RWPE2 (cell line): ENCODE data around the gene PRMT5.
A peak's percentile ranks its signal among the peaks of the same experiment; 100 is the strongest.

Source experiments
- ATAC-seq: fragments of 200-7000 bp; cut with Tn5 transposase; 3 replicates; pipeline ENCODE4 v1.9.1; 2021; ENCODE audit warnings: low read depth
- DNase-seq: peaks from one replicate; pipeline ENCODE4 v3.0.0-alpha.2; 2020; ENCODE audit warnings: low spot score
- H3K27ac ChIP-seq: fragments of 450-650 bp; 2 replicates; pipeline ENCODE4 v1.5.1; 2017; ENCODE audit warnings: mild to moderate bottlenecking; ENCODE audit not compliant: poor library complexity, severe bottlenecking
- H3K27me3 ChIP-seq: fragments of 250-450 bp; sonication (Bioruptor Pico); 2 replicates; pipeline ENCODE4 v1.5.1; 2021; ENCODE audit warnings: mild to moderate bottlenecking, moderate library complexity; ENCODE audit not compliant: insufficient read depth, poor library complexity, severe bottlenecking
- H3K36me3 ChIP-seq: fragments of 250-450 bp; sonication (Bioruptor Pico); 2 replicates; pipeline ENCODE4 v1.5.1; 2020; ENCODE audit warnings: low read depth, mild to moderate bottlenecking, moderate library complexity
- H3K4me1 ChIP-seq: fragments of 250-450 bp; sonication (Bioruptor Pico); 2 replicates; pipeline ENCODE4 v1.5.1; 2021; ENCODE audit warnings: mild to moderate bottlenecking, moderate library complexity; ENCODE audit not compliant: insufficient read depth, poor library complexity, severe bottlenecking
- H3K4me3 ChIP-seq: fragments of 250-450 bp; sonication (Bioruptor Pico); 2 replicates; pipeline ENCODE4 v1.5.1; 2021; ENCODE audit warnings: mild to moderate bottlenecking, moderate library complexity; ENCODE audit not compliant: severe bottlenecking
- H3K9me3 ChIP-seq: fragments of 250-450 bp; sonication (Bioruptor Pico); 2 replicates; pipeline ENCODE4 v1.5.1; 2021; ENCODE audit warnings: mild to moderate bottlenecking, moderate library complexity; ENCODE audit not compliant: severe bottlenecking
- TF ChIP-seq, protein P1 (sequence below): fragments of 450-650 bp; IDR thresholded peaks from one replicate; pipeline ENCODE4 v1.5.1; 2017; ENCODE audit warnings: mild to moderate bottlenecking, moderate library complexity; ENCODE audit not compliant: poor library complexity, severe bottlenecking

PRMT5 gene

DNA sequence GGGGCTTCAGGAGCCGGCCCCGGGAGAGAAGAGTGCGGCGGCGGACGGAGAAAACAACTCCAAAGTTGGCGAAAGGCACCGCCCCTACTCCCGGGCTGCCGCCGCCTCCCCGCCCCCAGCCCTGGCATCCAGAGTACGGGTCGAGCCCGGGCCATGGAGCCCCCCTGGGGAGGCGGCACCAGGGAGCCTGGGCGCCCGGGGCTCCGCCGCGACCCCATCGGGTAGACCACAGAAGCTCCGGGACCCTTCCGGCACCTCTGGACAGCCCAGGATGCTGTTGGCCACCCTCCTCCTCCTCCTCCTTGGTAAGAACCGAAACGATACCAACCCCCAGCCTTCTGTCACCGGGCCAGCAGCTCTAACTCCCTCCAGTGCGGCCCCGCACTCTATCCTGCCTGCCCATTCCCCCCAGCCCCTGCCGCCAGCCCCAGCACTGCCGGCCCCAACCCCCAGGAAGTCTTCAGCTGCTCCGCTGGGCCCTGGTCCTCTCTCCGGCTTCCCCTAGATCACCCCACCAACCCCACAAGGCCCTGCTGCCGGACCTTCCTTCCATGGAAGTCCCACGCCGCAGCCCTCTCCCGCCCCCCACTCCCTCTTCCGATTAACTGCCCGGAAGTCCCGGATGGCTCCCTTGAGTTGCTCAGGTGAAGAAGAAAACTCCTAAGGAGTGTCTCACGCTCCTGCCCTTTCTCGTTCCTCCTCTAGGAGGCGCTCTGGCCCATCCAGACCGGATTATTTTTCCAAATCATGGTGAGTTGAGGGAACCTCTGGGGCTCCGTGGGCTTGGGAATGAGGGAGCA lies 56.9 kb downstream of the PRMT5 start:
- peak; percentile 55 for ATAC-seq
- peak; percentile 86 for DNase-seq
- H3K27me3 ChIP-seq, result no peaks in the 10 kb centered on the region
- peaks cover 9% of the 10 kb centered on the region for H3K4me1 ChIP-seq
- H3K9me3 ChIP-seq, result no peaks in the 10 kb centered on the region
- peak overlapping the region; percentile 69 for H3K4me3 ChIP-seq
- peak overlapping the region; percentile 91 for H3K27ac ChIP-seq
- H3K36me3 ChIP-seq, result peaks cover 42% of the 10 kb centered on the region
- TF ChIP-seq, protein P1, sequence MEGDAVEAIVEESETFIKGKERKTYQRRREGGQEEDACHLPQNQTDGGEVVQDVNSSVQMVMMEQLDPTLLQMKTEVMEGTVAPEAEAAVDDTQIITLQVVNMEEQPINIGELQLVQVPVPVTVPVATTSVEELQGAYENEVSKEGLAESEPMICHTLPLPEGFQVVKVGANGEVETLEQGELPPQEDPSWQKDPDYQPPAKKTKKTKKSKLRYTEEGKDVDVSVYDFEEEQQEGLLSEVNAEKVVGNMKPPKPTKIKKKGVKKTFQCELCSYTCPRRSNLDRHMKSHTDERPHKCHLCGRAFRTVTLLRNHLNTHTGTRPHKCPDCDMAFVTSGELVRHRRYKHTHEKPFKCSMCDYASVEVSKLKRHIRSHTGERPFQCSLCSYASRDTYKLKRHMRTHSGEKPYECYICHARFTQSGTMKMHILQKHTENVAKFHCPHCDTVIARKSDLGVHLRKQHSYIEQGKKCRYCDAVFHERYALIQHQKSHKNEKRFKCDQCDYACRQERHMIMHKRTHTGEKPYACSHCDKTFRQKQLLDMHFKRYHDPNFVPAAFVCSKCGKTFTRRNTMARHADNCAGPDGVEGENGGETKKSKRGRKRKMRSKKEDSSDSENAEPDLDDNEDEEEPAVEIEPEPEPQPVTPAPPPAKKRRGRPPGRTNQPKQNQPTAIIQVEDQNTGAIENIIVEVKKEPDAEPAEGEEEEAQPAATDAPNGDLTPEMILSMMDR, result peak; percentile 99

DNA sequence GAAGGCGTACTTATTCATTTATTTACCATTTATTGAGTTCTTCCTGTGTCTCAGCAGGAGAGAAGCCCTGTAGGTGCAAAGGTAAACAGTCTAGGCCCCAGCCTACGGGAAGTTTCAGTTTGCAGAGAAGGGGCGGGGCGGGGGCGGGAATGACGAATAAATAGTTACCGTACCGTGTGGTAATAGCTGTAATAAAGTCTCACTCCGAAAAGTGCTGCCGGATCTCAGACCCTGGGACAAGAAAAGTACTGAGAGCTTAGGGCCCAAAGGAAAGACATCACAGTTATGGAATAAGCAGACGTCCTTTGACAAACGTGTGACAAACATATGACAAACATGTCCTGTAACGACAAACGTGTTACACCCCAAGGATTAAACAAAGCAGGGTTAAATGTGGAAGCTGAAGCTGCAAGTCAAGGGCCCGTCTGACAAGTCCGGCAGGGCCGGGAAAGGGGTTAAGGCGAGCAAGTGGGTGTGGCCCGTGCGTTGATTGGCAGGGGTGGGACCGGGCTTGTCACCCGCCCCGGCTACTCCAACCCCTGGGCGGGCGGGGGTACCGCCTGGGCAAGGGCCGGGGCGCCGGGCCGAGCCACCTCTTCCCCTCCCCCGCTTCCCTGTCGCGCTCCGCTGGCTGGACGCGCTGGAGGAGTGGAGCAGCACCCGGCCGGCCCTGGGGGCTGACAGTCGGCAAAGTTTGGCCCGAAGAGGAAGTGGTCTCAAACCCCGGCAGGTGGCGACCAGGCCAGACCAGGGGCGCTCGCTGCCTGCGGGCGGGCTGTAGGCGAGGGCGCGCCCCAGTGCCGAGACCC lies 57.7 kb downstream of the PRMT5 start, which contains the start of gene LRP10:
LRP10 (plus strand) TSS at position 517 of the 809 bp plus-strand sequence. CDS start 564 bp downstream, outside the sequence.
- ATAC-seq (peak; percentile 82), DNase-seq (peak; percentile 96)
- Histone ChIP-seq H3K4me1 (peaks cover 9% of the 10 kb centered on the region), H3K36me3 (peaks cover 34% of the 10 kb centered on the region), H3K27me3 (no peaks in the 10 kb centered on the region), H3K9me3 (no peaks in the 10 kb centered on the region), H3K4me3 (peak within 1 kb of the TSS; percentile 69), H3K27ac (peak within 1 kb of the TSS; percentile 91)
- TF ChIP-seq, protein P1, result no peak

DNA sequence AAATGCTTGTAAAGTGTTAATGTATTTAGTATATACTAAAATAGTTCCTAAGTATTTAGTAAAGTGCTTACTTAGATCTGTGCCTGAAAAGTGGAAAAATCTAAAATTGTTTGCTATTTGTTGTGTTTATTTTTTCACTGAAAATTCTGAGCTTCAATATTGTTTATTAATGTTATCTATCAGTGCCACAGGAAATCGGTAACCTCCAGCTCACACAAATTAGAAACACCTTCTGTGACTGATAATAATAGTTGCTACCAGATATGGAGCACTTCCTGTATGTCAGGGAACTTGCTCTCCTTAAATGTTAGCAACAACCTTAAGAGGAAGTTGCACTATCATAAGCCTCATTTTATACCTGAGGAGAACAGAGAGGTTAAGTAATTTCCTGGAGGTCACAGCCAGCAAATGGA lies 58.4 kb downstream of the PRMT5 start:
- DNase-seq (no peak), ATAC-seq (no peak)
- Histone ChIP-seq H3K27ac (peak overlapping the region; percentile 91), H3K9me3 (no peaks in the 10 kb centered on the region), H3K4me1 (peaks cover 9% of the 10 kb centered on the region), H3K27me3 (no peaks in the 10 kb centered on the region), H3K4me3 (peak overlapping the region; percentile 69), H3K36me3 (peaks cover 28% of the 10 kb centered on the region)
- TF ChIP-seq, protein P1, result no peak
